Erythroblast (primary cell): ENCODE results near the gene PTPRN2.

Experiments
- DNase-seq, 2 experiments: peaks; one replicate each; lab custom pipeline; 2025; lab: John Stamatoyannopoulos, UW
- GATA1 ChIP-seq: IDR thresholded peaks from 2 replicates; pipeline ENCODE4 v1.6.1; 2011; ENCODE audit warnings: low read depth, mild to moderate bottlenecking, control low read depth, low read length, moderate library complexity
- POLR2A ChIP-seq: IDR thresholded peaks from 2 replicates; pipeline ENCODE4 v1.6.1; 2011; ENCODE audit warnings: mild to moderate bottlenecking, low read length

The PTPRN2 gene

GRCh38 chr7:157859915-157860314 lies 727.7 kb downstream of the PTPRN2 start:
- no peak for DNase-seq
- TF ChIP-seq POLR2A (no peak), GATA1 (no peak)

- TF ChIP-seq GATA1, result no peak
- TF ChIP-seq POLR2A, result no peak
- DNase-seq, result no peak
These were observed 730.0 kb downstream of the PTPRN2 start for GRCh38 chr7:157857578-157858075.

- no peak for DNase-seq
- TF ChIP-seq GATA1, result no peak
- TF ChIP-seq POLR2A, result no peak
These were observed 730.6 kb downstream of the PTPRN2 start for GRCh38 chr7:157856873-157857577.

GRCh38 chr7:157855452-157856213 lies 732.0 kb downstream of the PTPRN2 start:
- no peak for DNase-seq
- no peak for TF ChIP-seq POLR2A
- no peak for TF ChIP-seq GATA1

- no peak for TF ChIP-seq POLR2A
- no peak for TF ChIP-seq GATA1
- no peak for DNase-seq
These were observed 732.6 kb downstream of the PTPRN2 start for GRCh38 chr7:157855016-157855415.

- no peak for DNase-seq
- TF ChIP-seq POLR2A (no peak), GATA1 (no peak)
These were observed 733.3 kb downstream of the PTPRN2 start for GRCh38 chr7:157854066-157854891.

- no peak for DNase-seq
- TF ChIP-seq GATA1 (no peak), POLR2A (no peak)
These were observed 733.9 kb downstream of the PTPRN2 start for GRCh38 chr7:157853789-157854065.

- no peak for TF ChIP-seq POLR2A
These were observed 734.4 kb downstream of the PTPRN2 start for GRCh38 chr7:157853076-157853788.

GRCh38 chr7:157851501-157852067 lies 736.0 kb downstream of the PTPRN2 start:
- TF ChIP-seq GATA1 (no peak), POLR2A (peak; percentile 37)
- DNase-seq, result peak; percentile 5 to 23

More at GRCh38 chr7:157853076-157853788, 734.4 kb downstream of the PTPRN2 start:
- no peak for DNase-seq

GRCh38 chr7:157850481-157851444 lies 736.9 kb downstream of the PTPRN2 start:
- no peak for DNase-seq
- TF ChIP-seq POLR2A, result no peak
- no peak for TF ChIP-seq GATA1

GRCh38 chr7:157849726-157850125 lies 737.9 kb downstream of the PTPRN2 start:
- no peak for DNase-seq
- TF ChIP-seq POLR2A (no peak), GATA1 (no peak)

- no peak for TF ChIP-seq POLR2A
- no peak for TF ChIP-seq GATA1
- DNase-seq, result no peak
These were observed 738.4 kb downstream of the PTPRN2 start for GRCh38 chr7:157849341-157849596.
